Muscle layer of colon (tissue), 2 donors: ENCODE results near the gene ARHGAP26.

Experiments
- H3K27ac ChIP-seq: one replicate; pipeline ENCODE4 v1.7.0; 2013; ENCODE audit warnings: low read depth, mild to moderate bottlenecking, low read length, moderate library complexity
- H3K27me3 ChIP-seq, 2 donors: one replicate each; pipeline ENCODE4 v1.7.0; 2013; ENCODE audit warnings: low read length in 2 of 2, mild to moderate bottlenecking in 2 of 2; ENCODE audit not compliant: insufficient read depth in 2 of 2, control insufficient read depth in 1 of 2
- H3K36me3 ChIP-seq: one replicate; pipeline ENCODE4 v1.7.0; 2013; ENCODE audit warnings: mild to moderate bottlenecking, low read length; ENCODE audit not compliant: insufficient read depth
- H3K4me1 ChIP-seq: one replicate; pipeline ENCODE4 v1.7.0; 2013; ENCODE audit warnings: mild to moderate bottlenecking, low read length; ENCODE audit not compliant: insufficient read depth
- H3K4me3 ChIP-seq, 2 donors: one replicate each; pipeline ENCODE4 v1.7.0; 2013; ENCODE audit warnings: low read length in 2 of 2, low read depth in 1 of 2, mild to moderate bottlenecking in 1 of 2, moderate library complexity in 1 of 2
- H3K9ac ChIP-seq: one replicate; pipeline ENCODE4 v1.7.0; 2013; ENCODE audit warnings: low read length
- H3K9me3 ChIP-seq: one replicate; pipeline ENCODE4 v1.7.0; 2013; ENCODE audit warnings: mild to moderate bottlenecking, low read length
- donor health status: abdominal sarcoma.
- donor health status: Adenocarcinoma of cecum.

The ARHGAP26 gene

GRCh38 chr5:143170977-143171376 lies 400.8 kb downstream of the ARHGAP26 start:
- Histone ChIP-seq H3K4me3 (no peak overlapping the region), H3K9me3 (no peaks in the 10 kb centered on the region), H3K36me3 (no peaks in the 10 kb centered on the region), H3K4me1 (no peaks in the 10 kb centered on the region), H3K9ac (no peak overlapping the region), H3K27me3 (no peaks in the 10 kb centered on the region), H3K27ac (no peak overlapping the region)

- peaks cover 6% of the 10 kb centered on the region for H3K4me1 ChIP-seq
- H3K4me3 ChIP-seq, result no peak overlapping the region
- H3K9me3 ChIP-seq, result no peaks in the 10 kb centered on the region
- no peaks in the 10 kb centered on the region for H3K27me3 ChIP-seq
- H3K9ac ChIP-seq, result no peak overlapping the region
- H3K36me3 ChIP-seq, result no peaks in the 10 kb centered on the region
- H3K27ac ChIP-seq, result no peak overlapping the region
Observed at GRCh38 chr5:143172739-143173138, 402.6 kb downstream of the ARHGAP26 start.

- no peak overlapping the region for H3K27ac ChIP-seq
- H3K36me3 ChIP-seq, result no peaks in the 10 kb centered on the region
- peaks cover 6% of the 10 kb centered on the region for H3K4me1 ChIP-seq
- no peak overlapping the region for H3K9ac ChIP-seq
- no peaks in the 10 kb centered on the region for H3K9me3 ChIP-seq
- no peak overlapping the region for H3K4me3 ChIP-seq
- no peaks in the 10 kb centered on the region for H3K27me3 ChIP-seq
Observed at GRCh38 chr5:143173139-143173889, 403.1 kb downstream of the ARHGAP26 start.

GRCh38 chr5:143174714-143175398 lies 404.7 kb downstream of the ARHGAP26 start:
- peaks cover 6% of the 10 kb centered on the region for H3K4me1 ChIP-seq
- H3K9ac ChIP-seq, result no peak overlapping the region
- no peak overlapping the region for H3K27ac ChIP-seq
- no peaks in the 10 kb centered on the region for H3K9me3 ChIP-seq
- no peaks in the 10 kb centered on the region for H3K36me3 ChIP-seq
- no peaks in the 10 kb centered on the region for H3K27me3 ChIP-seq
- no peak overlapping the region for H3K4me3 ChIP-seq

GRCh38 chr5:143176048-143176447 lies 405.9 kb downstream of the ARHGAP26 start:
- Histone ChIP-seq H3K27me3 (no peaks in the 10 kb centered on the region), H3K4me1 (peaks cover 6% of the 10 kb centered on the region), H3K27ac (no peak overlapping the region)

GRCh38 chr5:143177263-143177983 lies 407.2 kb downstream of the ARHGAP26 start:
- Histone ChIP-seq H3K27me3 (no peaks in the 10 kb centered on the region), H3K4me1 (peaks cover 6% of the 10 kb centered on the region), H3K9ac (no peak overlapping the region), H3K4me3 (no peak overlapping the region), H3K36me3 (no peaks in the 10 kb centered on the region), H3K9me3 (no peaks in the 10 kb centered on the region), H3K27ac (no peak overlapping the region)

More at GRCh38 chr5:143176048-143176447, 405.9 kb downstream of the ARHGAP26 start:
- Histone ChIP-seq H3K9ac (no peak overlapping the region), H3K9me3 (no peaks in the 10 kb centered on the region), H3K4me3 (no peak overlapping the region), H3K36me3 (no peaks in the 10 kb centered on the region)

- H3K36me3 ChIP-seq, result no peaks in the 10 kb centered on the region
- H3K27ac ChIP-seq, result no peak overlapping the region
- no peaks in the 10 kb centered on the region for H3K27me3 ChIP-seq
- H3K9ac ChIP-seq, result no peak overlapping the region
- no peaks in the 10 kb centered on the region for H3K9me3 ChIP-seq
- H3K4me3 ChIP-seq, result no peak overlapping the region
- peaks cover 15% of the 10 kb centered on the region for H3K4me1 ChIP-seq
Observed at GRCh38 chr5:143179126-143179740, 409.1 kb downstream of the ARHGAP26 start.

- Histone ChIP-seq H3K9me3 (no peaks in the 10 kb centered on the region), H3K4me1 (peaks cover 21% of the 10 kb centered on the region), H3K27me3 (no peaks in the 10 kb centered on the region), H3K9ac (no peak overlapping the region), H3K36me3 (no peaks in the 10 kb centered on the region), H3K4me3 (no peak overlapping the region), H3K27ac (no peak overlapping the region)
Observed at GRCh38 chr5:143180751-143181150, 410.6 kb downstream of the ARHGAP26 start.

- H3K27me3 ChIP-seq, result no peaks in the 10 kb centered on the region
- H3K36me3 ChIP-seq, result no peaks in the 10 kb centered on the region
- H3K9ac ChIP-seq, result no peak overlapping the region
- H3K4me3 ChIP-seq, result no peak overlapping the region
- H3K9me3 ChIP-seq, result no peaks in the 10 kb centered on the region
- no peak overlapping the region for H3K27ac ChIP-seq
- peaks cover 21% of the 10 kb centered on the region for H3K4me1 ChIP-seq
Observed at GRCh38 chr5:143181173-143181572, 411.0 kb downstream of the ARHGAP26 start.

GRCh38 chr5:143182106-143182505 lies 411.9 kb downstream of the ARHGAP26 start:
- peaks cover 21% of the 10 kb centered on the region for H3K4me1 ChIP-seq
- no peaks in the 10 kb centered on the region for H3K27me3 ChIP-seq
- no peaks in the 10 kb centered on the region for H3K9me3 ChIP-seq
- no peaks in the 10 kb centered on the region for H3K36me3 ChIP-seq
- H3K4me3 ChIP-seq, result no peak overlapping the region
- H3K27ac ChIP-seq, result no peak overlapping the region
- H3K9ac ChIP-seq, result no peak overlapping the region
